ENCODE results near the gene EFCAB11.

Gene EFCAB11, protein sequence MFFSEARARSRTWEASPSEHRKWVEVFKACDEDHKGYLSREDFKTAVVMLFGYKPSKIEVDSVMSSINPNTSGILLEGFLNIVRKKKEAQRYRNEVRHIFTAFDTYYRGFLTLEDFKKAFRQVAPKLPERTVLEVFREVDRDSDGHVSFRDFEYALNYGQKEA

DNA sequence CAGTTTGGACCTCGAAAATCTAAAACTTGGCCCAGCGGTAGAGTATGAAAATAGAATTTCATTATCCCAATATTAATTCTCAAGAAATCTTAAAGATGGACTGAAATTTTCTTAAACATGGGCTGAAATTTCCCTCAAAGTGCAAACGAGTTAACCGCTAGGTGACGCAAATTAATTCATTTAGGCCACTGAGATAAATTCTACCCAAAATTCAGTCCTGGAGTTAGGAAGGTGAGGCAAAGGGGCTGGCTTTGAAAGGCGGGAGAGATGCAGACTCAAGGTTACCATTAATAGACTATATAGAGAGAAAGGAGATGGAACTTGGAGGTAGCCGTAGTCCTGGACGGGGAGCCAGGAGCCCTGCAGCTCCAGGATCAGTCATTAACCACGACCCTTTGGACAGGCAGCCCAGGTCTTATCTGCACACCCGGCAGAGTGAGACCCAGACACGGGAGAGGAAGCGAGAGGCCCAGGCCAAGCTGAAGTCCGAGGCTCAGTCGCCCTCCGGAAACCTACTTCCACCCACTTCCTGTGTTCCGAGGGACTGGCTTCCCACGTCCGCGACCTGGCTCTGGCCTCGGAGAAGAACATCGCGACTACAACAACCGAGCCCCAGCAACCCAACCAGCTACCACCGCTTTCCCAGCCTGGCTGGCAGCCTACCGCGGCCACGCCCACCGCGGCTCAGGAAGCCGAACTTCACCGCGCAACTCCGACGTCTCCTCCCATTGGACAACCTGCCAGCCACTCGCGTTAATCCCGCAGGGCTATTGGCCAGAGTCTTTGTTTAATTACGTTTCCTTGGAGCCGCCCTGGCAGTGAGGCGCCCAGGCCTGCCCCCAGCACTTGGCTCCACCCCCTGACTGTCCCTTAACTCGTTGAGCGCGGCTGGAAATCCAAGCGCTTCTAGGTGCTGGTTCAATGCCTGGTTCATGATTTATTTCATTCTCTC is at the start of gene EFCAB11:
Gene EFCAB11, minus strand, starts transcription at position 661 of the 952 bp plus-strand sequence. Its CDS starts 70 bp downstream, at position 591.
- DNase-seq = peak; percentile 69 to 99 (median 95)

DNA sequence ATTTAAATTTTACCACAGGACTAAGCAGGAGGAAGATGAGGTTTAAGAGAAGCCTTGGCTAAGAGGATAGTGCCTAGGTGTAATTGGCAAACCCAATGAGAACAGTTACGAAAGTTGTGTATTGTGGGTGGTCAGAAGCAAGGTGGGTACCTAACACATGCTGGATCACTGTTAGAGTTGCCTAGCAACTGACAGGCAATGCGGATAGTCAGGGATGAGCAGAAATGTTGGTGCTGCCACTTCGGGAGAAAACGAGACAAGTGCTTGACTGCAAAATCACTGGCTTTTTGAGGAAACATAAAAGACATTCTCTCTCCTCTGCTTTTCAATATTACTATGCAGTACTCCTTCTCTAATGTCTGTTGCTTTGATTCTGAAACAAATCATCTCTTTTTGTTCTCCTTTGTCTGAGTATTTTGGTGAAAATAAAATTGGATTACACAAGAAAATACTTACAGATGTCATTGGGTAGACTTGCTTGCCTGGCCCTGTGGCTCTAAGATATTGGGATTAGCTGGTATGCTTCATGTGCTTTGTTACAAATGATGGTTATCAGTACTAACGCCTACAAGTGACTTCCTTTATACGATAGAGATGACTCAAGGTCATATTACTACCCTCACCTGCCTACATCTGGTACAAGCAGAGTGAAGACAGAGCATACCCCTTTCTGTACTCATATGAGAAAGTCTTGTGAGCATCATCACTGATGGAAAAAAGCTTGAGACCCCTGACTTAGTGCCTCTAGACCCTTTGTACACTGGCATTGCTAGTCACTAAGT is 49.2 kb upstream of the EFCAB11 start:
- DNase-seq = peak in 4 of 51 donors; percentile 3 to 27 (median 10)

DNA sequence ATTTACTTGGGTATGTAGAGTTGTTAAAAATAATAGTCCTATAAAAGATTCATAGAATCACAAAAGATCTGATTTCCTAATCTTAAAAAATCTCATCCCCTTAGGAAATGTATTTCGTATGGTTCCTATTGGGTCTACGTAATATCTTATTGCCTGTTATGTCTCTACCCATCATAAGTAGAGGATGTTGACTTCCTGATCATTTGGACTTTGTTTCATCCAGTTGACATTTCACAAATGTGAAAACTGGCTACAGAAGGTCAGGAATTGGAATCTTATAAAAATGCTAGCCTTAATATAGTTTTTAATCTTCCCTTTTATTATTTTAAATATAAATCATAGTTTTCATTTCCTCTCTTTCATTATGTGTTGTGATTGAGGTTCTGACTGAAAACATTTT is 46.4 kb upstream of the EFCAB11 start:
- DNase-seq = no peak

DNA sequence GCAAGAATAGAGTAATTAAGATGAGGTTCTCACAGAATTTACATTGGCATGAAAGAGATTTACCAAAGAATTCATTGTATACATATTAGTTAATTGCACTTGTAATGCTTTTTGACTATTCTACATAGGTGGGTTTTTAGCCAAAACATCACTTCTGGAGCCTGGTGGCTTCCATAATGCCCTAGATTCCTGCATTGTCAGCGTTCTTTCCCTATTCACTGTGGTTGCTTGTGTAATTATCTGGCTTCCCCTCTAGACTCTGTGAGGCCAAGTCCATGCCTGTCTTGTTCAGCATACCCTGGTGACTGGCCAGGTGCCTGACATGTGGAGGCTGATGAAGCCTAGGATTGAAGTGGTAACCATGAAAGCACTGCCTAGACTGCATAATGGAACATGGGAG is 42.4 kb upstream of the EFCAB11 start:
- no peak for DNase-seq

DNA sequence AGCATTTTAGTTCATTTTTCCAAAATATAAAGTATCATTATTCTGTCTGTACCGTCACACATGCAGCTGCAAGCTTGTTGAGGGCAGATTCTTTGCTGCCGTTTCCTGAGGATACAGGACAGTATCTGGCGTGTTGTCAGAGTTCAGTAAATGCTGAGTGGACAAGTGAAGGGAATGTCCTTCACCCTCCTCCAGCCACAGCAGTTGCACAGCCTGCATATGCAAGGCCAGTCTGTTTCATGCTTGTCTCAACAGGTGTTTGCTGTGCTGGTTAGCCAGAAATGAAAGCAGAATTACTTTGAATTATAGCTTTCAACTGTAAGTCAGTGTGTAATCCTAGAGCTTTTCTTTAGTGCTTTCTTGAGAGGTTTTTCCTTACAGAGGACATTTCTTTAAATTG is 37.7 kb upstream of the EFCAB11 start:
- no peak for DNase-seq

DNA sequence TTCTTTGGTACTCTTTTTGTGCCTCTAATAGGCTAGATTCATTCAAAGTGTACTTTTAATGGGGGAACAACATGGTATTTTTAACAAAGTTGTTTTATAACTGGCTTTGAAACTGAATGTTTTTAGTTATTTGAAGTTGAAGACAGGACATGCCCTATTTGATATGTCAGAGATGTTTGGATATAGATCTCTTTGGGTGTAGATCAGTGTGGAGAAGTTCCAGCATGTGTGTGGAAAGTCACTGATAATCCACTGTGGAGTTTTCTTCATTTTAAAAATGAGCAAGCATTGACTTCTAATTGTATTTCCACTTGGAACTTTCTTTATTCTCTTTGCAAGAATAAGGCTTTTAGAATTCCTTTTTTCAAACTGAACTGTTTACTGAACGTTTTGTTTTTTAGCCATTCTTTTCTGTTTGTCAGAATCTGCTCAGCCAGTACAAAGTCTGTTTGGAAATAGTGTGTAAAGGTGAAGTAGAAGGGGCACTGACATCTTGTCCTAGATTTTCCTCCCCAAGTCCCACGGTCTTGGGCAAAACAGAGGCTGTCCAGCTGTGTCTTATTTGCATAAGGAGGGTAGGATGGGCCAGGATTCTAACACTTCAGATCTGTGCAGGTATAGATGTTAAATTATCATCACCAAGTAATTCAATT is 36.2 kb upstream of the EFCAB11 start:
- DNase-seq = no peak

DNA sequence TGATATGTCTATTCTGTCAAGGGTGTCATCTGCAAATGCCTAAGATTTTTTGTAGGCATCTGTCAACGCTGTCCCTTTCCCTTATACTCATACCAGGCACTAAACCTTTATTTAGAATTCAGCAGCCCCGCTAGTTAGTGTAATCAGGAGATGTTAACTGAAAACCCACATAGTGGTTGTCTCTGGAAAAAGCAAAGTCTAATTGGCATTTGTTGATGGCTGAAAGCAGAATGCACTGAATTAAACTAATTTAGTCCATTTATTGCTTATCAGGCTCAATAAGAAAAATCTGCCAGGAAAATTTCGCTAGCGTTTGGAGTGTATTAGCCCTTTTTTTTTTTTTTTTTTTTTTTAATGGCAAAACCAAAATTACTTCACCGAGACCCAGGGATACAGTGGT is 35.7 kb upstream of the EFCAB11 start:
- no peak for DNase-seq

DNA sequence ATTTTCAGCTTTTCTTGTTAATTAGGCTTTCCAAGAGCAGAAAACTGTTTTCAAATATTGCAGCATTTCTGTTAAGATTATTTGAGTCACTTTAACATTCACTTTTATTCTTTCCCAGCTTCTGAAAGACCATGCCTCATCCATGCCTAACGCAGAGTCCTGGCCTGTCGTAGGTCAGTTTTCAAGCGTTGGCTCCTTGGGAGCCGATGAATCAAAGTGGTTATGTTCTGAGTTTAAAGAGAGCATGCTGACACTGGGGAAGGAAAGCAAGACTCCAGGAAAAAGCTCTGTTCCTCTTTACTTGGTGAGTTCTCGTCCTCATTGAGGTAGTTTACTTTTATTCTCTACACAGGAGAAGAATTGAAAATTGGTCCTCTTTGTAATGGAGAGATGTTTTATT is 34.3 kb upstream of the EFCAB11 start:
- no peak for DNase-seq

DNA sequence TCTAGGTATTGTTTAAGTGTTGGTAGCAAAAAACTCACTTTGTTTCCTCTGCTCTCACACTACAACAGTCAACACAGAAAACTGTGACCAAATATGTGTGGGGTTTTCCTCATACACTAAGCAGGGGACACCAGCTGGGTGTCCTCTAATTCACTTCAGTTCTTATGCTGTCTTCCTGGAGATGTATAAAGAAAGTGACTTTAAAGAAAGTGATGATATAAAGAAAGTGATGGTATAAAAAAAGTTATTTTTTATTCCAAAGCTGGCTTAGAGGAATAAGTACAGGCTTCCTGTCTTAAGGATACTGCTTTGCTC is 32.6 kb upstream of the EFCAB11 start:
- DNase-seq = no peak

DNA sequence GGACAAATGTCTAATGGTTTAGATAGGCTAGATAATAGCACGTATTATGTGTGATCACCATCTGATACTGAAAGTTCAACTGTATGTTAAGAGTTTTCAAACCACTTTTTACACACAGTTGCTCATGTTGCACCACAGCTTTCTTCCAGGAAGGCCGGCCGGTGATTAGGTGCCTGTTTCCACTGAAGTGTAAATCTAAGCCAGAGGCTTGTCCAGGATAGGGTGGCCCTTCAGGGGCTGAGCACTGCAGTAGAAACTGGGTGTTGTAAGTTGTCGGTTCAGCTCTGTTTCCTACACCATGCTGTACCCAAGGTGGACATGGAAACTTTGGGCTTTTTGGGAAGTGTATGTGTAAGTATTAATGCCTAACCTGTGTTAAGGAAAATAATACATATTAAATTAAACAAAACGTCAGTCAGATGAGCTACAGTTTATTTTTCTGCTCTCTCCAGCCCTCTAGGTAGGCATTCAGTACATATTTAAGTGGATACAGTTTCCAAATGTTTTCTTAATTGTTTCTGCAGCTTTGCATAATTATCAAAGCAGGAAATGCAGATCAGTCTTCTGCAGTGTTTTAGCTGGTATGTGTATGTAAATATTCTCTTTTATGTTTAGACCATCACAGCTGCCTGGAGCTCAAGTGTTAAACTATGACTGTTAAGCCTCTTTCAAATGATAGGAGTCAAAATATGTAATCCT is 32.1 kb upstream of the EFCAB11 start:
- DNase-seq = no peak

DNA sequence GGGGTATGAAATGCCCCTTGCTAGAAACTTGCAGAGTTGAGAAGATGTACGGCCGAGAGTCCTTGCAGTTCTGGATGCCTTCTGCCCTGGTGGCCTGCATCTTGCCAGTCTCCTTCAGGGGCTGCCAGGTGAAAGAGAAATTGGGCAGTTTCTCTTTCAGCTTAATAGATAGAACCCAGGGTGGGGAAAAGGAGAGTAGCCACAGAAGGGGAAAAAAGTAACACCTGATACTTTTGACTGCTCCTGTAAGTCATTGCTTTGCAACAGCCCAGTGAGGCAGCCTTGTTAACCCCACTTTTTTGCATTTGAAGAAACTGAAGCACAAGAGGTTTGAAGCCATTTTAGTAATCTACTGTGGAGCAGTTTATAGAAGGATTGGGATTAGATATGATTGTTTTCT is 28.8 kb upstream of the EFCAB11 start:
- DNase-seq = no peak

DNA sequence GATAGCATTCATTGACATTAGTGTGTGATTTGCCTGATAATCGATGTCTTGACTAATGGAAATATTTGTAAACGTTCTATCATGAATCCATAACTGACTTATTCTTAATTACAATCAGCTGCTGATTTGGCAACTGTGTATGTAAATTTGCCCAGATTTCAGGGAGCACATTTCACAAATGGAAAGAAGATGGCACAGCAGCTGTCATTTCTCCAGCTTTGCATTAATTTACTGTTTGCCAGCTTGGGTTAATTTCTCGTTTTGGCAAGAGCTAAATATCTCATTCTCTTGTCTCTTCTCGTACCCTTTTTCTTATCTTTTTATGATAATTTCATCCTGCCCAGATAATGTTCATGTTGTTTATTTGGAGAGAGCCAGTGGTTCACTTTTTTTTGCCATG is 24.1 kb upstream of the EFCAB11 start:
- DNase-seq = no peak

DNA sequence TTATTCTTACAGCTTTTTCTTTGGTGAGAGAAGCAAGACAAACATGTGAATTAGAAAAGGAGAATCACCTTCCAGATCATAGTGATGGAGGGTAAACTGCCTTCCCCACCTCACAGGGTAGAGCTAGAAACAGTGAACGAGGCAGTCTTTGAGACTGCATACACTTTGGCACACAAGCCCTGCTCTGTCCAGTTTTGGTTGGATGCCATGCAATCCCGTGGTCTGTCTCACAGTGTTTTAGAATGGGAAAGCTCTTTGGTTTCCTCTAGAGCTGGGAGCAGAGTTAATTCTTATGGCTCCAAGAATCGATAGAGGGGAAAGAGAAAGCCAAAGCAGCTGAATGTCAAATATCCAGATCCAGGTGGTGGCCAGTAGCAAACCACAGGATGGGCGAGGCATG is 23.1 kb upstream of the EFCAB11 start:
- peak in 35 of 51 donors; percentile 2 to 74 (median 39) for DNase-seq

DNA sequence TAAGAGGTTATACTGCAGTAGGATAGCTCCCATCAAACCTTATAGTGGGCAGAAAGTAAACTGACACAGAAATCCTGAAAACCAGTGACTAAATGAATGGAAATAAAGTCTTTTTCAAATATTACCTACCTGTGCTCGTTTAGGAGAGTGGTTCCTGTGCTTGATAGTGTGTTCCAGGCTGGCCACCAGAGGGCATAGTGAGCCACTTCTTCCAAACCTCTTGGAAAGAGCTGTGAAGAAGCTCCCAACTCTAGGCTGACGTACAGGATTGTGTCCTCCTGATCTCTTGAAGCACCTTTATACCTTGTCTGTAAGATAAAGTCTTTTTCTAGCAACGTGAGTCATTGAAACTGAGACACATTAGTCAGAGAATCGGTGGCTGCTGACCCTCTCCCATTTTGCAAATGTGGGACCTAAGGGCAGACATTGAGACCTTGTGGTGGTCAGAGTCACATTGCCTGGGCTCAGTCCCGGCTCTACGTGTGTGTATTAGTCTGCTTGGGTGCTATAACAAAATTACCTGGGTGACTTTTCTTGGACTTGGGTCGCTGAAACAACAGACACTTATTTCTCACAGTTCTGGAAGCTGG is 18.8 kb upstream of the EFCAB11 start:
- peak in 46 of 51 donors; percentile 3 to 81 (median 48) for DNase-seq

DNA sequence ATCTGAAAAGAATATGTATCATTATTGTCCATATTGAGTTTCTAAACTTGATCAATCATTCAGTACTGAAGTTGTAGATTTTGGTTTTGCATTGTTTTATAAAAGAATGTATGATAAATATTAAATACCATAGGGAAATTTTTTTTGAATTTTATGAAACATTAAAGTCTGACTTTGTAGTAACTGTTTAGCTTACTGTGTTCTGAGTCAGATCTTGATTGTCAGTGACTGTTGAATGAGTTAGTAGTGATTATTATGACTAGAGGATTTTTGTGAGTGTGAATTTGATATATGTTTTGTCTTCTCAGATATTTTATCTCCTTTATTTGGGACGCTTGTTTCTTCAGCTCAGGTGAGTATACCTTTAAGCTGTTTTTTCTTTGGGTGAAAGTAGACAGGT is 11.3 kb upstream of the EFCAB11 start:
- no peak for DNase-seq

DNA sequence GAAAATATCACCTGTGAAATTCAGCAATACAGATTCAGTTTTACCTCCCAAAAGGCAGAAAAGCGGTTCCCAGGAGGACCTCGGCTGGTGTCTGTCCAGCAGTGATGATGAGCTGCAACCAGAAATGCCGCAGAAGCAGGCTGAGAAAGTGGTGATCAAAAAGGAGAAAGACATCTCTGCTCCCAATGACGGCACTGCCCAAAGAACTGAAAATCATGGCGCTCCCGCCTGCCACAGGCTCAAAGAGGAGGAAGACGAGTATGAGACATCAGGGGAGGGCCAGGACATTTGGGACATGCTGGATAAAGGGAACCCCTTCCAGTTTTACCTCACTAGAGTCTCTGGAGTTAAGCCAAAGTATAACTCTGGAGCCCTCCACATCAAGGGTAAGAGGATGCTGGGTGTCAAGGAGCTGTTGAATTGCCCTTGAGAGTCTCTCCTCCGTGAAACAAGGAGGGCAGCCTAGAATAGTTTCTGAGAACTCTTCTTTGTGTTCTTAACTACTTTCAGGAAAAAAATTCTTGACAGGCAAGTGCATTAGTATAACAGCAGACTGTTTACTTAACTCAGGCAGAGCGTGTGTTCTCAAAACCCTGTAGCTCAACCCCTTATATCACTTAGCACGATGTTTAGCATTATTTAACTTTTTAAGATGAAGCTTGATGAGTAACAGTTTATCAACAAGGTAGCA is 8.9 kb upstream of the EFCAB11 start:
- no peak for DNase-seq

DNA sequence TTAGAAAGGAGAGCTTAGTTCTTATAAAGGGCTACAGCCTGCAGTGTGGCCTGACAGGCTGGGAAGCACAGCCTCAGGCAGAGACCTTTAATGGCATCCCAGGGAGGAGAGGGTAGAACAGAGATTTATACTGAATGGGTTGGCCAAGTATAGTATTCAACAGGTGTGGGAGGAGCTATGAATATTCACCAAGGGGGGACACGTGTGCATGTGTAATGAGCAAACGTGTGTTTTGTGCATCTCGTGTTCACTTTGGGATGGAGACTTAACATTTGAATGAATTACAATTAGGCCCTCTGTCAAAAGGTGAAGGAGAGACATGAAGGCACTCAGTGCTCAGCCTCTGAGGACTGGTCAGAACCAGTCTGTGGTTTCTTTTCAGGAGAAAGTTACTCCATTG is 6.4 kb upstream of the EFCAB11 start:
- no peak for DNase-seq

DNA sequence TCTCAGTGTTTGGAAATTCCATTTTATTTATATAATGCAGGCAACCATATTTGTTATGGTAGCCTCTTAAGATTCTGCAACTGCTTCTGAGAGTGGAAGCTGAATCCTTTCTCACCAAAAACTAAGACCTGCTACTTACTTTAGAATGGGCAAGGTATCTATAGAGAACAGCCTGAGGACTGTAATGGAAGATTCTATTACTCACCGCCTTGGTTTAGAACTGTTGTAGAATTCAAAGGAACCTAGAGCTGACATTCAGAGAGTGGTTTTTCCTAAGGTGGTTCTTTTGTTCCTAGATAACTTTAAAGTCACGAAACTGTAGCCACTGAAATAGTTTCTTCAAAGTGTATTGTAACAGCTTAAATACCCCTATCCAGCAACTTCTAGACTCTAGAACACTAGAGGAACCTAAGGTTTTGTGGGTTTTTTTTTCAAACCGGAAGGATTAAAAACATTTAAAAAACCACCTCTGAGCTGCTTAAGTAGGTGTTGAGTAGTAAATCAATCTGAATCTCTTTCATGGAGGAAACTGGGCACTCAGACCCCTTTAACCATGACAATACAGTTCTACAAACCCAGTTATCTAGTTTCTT is 5.4 kb upstream of the EFCAB11 start:
- DNase-seq = no peak

DNA sequence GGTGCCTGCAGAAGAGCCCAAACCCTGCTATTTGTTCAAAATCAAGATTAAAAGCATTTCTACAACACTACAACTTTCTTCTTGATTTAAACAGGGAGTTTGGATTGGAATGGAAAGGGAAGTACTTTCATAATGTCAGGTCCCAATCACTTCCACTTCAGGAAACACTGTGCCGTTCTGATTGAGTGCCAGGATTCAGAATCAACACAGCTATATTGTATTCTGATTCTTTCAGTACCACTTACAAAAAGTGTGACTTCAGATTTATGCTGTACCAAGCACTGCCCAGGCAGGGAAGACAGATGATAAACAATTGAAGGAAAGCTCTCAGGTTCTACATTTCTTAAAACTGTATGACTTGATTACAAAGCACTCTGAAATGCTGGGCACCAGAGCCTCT is 4.4 kb upstream of the EFCAB11 start:
- peak in 1 of 51 donors; percentile 16 for DNase-seq

DNA sequence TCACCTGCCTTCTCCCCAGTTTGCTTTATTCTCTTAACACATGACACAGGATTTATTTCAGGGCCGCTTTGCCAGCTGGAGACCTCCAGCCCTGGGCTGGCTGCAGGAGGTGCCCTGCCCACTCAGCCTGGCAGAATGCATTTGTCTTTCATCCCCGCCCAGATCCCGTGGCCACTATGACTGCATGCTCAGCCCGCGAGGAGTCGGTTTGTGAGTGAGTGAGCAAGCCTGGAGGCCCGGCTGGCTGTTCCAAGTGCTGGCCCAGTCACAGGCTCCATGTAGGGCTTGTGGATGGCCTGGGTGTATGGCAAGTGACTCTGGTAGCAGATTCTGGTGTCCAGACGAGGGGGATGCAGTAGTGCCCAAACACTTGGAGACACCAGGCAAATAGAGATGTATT is 3.3 kb upstream of the EFCAB11 start:
- DNase-seq = peak in 28 of 51 donors; percentile 2 to 51 (median 24)
